ENCODE data around the gene ADAM8.
"Not testable (repeated sequence)": the region's sequence is repeated elsewhere in the genome, so short reads cannot be mapped to it uniquely, and the experiment has no call there.

The ADAM8 gene

DNA sequence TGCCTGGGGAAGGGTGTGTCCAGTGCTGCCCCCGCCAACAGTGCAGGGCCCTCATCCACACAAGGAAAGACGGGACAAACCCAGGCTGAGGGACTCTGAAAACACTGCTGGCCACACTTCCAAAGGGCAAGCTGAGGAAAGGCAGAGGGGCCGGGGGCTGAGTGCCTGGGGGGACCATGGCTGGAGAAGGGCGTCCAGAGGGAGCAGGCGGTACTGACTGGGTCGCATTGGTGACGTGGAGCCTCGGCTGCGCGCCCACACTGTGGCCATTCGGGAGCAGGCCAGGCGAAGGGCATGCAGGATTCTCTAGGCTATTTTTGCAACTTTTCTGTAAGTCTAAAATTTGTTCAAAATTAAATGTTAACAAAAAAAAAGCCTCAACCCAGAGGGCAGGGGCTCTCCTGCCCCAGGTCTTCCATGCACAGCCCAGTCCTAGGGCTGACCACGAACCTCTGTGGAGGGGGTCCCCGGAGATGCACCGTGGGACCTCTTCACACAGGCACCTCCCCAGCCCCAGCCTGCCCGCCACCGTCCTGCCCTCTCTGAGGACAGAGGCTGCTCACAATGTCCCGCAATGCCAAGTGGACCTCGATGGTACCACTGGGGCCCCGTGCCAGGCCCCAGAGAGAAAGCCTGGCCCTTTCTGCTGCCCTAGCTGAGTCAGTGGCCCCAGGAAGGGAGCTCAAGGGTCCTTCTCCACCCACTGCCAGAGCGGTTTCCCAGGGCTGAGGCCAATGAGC lies 10.4 kb downstream of the ADAM8 start:
- no peak for DNase-seq

DNA sequence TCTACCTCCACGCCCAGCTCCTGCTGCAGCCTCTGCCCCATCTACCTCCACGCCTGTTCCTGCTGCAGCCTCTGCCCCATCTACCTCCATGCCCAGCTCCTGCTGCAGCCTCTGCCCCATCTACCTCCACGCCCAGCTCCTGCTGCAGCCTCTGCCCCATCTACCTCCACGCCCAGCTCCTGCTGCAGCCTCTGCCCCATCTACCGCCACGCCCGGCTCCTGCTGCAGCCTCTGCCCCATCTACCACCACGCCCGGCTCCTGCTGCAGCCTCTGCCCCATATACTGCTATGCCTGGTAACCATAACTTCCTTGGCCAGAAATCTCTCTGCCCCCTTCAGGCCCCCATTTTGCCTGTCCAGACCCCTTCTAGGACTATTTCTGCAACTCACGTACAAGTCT lies 11.6 kb downstream of the ADAM8 start:
- DNase-seq = not testable (repeated sequence)

DNA sequence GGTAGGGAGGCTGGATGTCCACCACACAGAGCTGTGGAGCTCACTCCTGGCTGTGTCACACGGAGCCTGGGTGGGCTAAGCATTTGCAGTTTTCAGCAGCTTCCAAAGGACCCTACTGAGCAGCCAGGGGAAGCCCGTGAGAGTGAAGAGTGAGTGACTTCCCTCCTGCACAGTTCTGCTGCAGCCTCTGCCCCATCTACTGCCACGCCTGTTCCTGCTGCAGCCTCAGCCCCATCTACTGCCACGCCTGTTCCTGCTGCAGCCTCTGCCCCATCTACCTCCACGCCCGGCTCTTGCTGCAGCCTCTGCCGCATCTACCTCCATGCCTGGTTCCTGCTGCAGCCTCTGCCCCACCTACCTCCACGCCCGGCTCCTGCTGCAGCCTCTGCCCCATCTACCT lies 12.2 kb downstream of the ADAM8 start:
- DNase-seq = peak in 1 of 5 experiments; percentile 84

DNA sequence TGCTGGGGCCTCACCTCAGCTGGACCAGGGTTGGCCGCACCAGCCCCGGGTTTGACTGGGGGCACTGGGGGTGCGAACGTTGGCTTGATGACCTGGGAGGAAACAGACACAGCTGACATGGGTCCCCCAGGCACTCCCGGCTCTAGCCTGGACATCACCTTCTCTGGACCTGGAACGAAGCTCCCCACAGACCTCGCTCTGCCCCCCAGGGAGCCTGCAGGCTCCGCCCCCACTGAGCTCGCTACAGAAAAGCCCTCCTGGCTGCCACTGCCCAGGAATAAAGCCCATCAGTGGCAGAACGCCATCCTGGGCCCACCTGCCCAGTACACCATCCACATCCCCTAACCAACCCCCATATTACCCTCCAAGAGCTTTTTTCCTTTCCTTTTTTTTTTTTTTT lies 13.0 kb downstream of the ADAM8 start:
- no peak for DNase-seq

DNA sequence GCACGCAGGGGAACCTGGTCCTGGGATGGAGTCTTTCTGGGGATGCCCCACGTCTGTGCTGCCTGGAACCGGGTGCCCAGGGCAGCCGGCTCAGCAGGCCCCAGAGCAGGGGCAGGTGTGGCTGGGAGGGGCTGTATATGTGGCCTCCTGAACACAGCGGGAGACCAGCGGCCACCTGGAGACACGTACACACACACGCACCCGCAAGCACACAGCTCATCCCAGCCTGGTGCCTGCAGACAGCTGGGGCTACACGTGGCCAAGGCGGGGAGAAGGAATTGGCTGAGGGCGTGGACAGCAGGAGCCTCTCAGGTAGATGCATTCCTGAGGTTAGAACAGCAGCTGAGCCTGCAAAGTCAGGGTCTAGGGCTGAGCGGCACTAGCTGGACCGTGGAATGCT lies 14.0 kb downstream of the ADAM8 start:
- DNase-seq = no peak

DNA sequence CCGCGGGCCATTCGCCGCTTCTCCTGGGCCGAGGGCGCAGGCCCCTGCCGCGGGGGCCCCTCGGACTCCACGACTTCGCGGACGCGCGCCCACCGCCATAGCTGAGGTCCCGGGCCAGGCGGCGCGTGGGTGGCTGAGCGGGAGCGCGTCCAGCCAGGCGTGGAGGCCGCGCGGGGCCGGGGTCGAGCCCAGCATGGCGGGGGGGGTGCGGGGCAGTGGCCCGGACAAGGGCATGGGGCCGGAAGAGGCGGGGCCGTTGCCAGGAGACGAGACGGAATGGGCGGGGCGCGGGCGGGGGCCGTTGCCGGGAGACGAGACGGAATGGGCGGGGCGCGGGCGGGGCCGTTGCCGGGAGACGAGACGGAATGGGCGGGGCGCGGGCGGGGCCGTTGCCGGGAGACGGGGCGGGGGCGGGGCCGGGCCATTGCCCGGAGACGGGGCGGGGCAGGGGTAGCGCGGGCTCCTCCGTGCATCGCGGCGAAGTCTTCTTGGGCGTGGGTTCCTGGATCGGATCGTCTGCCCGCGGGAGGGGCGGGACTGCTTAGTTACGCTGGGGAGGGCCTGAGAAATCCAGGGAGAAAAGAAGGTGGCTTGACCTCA lies 14.8 kb downstream of the ADAM8 start:
- peak; percentile 71 to 82 (median 80) for DNase-seq

DNA sequence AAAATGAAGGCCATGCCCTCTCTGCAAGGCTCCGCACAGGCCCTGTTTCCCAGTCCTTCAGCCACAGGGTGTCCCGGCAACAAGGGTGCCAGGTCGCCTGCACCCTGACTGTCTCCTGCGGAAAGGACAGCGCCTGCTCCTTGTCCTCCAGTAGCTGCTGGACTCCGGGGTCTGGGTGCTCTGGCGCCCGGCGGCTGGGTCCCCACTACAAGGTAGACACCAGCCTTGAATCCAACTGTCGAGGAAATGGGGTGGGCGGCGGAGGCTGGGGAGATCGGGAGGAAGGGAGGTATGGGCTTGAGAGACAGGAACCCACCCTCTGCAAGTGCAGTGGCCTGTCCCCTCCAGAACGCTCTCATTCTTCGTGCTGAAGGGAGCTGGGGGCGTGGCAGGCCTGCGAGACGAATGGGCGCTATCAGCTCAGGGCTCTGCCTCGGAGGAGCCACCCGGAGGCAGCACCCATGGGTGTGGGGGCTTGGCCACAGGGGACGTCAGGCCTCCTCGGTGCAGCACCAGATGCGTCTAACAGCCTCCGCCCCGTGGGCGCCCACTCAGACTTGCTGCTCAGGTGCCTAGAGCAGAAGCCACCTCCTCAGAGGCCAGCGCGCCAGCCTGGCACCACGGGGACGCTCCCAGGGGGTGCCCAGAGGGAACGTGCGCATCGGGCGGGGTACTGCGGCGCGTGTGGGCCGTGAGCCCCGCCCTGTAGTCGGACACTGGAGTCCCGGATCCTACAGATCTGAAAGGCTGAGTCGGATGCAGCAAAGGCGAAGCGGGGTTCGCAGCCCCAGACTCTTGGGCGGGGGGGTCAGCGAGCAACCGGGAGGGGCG lies 15.6 kb downstream of the ADAM8 start:
- peak; percentile 46 to 79 (median 63) for DNase-seq

DNA sequence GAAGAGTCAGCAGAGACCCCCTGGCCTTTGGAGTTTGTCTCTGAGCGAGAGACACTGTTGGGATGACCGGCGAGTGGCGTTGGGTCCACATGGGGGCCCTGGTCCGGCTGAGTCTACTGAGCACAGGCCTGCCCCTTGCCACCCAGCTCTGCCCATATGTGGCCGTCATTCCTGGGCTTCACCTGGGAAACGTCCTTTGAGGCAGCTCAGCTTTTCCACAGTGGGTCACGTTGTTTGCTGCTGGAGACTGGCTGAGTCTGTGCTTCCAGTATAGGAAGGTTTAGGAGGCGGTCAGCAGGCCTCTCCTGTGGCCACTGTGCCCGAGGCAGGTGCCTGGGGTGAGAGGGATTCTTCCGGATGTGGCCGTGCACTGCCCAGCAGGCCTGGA lies 17.1 kb downstream of the ADAM8 start:
- DNase-seq = no peak

DNA sequence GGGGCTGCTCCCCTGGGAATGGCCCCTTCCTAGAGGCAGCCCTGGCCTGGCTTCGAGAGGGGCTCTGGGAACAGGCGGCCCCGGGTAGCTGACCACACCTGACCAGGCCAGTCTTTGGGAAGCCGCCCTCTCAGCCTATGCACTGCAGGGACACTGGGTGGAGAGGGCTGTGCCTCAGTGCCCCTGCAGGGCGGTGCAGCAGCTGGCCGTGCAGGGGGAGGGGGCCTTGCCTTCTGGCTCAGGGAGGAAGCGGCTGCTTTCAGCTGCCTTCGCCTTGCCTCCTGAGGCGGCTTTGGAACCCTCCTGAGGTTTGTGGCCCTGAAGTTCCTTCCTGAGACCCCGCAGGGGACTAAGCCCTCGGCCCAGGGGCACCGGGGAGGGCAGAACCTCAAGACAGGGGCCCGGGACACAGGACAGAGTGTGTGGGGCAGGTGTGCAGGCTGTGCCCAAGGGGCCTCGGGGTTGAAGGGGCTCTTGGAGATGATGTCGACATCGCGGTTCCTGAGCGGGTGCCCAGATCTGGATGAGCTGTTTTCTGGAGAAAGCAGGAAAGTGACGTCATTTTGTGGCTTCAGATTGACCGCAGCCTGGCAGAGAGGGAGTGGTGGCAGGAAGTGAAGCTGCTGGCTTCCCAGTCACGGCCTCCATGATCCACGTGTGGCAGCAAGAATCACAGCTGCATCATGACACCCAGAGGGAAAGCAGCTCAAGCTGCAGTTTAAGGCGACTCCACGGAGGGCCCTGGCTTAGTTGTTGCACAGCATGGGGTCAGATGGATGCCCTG lies 17.7 kb downstream of the ADAM8 start:
- DNase-seq = peak in 4 of 5 experiments; percentile 69 to 95 (median 82)

DNA sequence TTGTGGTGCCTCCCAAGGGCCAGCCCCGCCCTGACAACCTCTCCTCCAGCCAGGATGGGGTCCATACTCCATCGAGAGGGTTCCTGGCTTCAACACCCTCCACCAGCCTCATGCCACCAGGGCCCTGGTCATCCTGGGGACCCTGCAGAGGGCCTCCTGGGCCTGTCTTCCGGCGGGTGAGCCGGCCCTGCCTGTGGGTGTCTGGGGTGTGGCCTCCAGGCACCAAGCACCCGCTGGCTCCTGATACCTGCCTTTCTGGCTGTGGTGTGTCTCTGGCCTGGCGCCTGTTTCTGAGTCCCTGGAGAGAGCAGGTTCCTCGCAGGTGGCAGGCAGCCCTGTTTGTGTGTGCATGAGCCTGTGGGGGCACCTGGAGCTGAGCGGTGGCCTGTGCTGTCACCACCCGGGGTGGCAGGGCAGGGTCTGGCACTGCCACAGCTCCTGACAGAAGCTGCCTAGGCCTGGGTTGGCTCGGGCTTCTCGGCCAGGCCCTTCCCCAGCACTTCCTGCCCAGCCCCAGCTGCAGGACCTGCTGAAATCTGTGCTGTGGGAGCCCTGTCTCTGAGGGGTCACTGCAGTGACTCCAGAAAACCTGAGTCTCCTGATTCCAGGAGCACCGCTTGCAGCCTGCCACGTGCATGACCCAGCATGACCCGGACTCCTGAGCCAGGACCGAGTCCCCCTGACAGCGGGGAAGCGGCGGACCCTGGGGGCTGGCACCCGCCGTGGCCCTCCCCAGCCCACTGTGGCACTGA lies 18.4 kb downstream of the ADAM8 start:
- DNase-seq = peak in 1 of 5 experiments; percentile 72

DNA sequence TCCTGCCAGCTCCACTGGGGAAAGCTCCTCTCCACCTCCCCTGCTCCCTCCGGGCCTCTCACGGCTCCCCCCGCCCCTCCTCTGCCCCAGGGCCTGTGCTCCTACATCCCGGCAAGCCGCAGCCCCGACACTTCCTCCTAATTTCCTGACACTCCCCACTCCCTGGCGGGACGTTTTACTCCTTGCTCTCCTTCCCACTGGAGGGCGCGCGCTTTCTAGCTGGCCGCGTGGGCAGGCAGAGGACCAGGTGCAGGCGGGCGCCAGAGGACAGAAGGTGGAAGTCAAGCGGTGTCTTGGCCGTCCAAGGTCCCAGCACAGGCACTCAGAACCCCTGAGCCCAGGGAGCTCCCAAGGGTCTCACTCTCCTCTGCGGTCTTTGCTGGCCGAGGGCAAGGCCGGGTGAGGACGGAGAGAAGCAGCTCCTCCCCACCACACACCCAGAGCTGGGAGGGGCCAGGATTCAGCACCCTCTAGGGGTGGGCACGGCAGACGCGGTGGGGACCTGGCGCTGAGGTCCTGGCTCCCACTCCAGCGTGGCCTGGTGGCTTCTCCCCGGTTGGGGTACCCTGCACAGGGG lies 19.1 kb downstream of the ADAM8 start:
- no peak for DNase-seq

DNA sequence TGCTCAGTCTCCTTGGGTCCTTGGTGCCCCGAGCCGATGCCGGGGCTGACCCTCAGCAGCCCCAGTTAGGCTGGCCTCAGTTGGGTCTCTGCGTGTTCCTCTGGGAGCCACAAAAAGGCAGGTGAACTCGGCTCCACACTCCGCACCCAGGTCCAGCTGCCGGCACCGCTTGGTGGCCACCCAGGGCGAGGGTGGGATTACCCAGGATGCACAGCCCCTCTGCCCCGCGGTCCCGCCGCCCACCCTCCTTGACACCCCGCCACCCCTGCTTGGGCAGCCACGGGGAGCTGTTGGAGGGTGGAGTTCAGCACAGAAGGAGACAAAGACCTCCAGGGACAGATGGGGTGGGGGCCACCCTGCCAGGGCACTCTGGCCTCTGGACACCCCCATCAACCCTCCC lies 21.3 kb downstream of the ADAM8 start:
- no peak for DNase-seq

DNA sequence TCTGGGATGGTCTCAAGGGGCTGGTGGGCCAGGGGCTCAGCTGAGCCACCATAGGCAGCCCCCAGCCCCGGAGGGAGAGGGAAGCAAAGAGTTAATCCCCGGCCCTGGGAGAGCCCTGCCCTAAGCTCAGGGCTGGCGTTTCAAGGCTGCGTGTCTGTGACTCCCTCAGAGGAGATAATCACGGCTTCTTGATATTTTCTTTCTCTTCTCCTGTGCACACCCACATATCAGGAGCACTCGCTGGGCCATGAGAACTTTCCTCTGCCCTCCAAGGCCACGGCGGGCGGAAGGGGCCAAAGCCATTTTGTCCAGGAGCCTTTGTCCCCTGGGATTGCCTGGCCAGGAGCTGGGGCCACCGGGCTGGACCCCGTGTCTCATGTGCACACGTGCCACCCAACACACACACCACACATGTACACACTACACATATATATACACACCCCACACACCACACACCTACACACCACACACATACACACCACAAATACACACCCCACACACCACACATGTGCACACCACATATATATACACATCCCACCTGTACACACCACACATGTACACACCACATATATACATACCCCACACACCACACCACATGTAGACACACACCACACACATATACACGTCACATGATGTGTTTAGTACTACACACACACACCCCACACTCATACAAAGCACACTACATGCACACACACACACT lies 22.1 kb downstream of the ADAM8 start:
- no peak for DNase-seq

DNA sequence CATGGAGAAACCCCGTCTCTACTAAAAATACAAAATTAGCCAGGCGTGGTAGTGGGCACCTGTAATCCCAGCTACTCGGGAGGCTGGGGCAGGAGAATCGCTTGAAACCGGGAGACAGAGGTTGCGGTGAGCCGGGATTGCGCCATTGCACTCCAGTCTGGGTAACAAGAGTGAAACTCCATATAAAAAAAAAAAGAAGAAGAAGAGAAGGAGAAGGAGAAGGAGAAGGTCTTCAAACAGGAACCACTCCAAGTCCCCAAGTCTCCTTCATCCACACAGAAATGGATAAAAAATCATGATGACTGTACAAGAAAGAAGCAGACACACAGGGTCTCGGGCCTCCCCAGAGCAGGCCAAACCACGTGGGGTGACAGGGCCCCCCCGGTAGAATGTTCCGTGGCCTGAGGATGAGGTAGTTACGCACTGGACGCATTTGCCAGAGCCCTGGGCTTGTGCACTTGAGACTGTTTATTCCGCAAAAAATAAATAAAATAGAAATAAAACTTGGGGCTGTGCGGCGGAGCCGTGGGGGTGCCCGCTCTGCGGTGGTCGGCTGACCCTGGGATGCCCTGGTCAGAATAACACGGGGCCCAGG lies 23.2 kb downstream of the ADAM8 start:
- DNase-seq = no peak

DNA sequence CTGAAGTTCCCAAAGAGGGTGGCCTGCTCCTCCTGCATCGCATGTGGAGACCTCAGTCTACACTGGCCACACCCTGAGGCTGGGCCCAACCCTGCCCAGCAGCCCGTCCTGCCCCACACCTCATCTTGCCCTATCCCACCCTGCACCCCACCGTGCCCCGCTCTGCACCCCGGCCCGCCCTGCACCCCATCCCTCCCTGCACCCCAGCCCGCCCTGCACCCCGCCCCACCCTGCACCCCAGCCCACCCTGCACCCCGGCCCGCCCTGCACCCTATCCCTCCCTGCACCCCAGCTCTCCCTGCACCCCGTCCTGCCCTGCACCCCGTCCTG lies 24.5 kb downstream of the ADAM8 start:
- DNase-seq = no peak

DNA sequence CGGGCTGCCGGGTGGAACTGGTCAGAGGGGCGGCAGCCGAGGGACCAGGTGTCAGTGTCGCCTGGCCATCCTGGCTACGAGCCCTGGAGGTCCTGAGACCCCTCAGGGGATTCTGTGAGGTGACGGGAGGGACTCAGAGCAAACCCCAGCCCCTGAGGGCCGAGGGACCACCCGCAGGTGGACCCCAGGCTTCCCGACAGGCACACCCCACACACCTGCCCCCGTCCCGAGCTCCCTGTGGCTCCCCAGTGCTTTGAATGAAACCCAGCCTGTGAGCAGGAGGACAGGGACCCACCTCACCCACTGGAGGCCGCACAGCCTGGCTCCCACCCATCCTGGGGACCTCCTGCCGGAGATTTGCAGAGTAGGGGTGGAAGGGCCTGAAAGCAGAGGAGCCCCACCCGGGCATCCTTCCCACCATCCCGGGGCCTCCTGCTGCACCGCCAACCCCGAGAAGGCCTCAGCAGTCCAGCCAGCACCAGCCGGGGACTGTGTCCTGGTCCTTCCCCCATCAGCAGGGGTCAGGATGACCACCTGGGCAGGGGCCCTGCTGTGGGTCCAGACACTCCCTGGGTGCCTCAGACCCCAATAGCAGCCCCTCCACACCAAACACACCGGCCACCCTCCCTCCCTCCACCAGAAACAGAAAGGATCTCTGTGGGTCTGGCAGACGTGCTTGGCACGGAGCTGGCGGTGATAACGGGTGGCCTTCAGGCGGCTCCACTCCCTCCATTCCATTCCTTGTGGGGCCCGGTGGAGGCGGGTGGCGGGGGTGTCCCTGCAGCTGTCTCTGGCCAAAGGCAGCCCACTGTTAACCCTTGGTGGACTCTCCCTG lies 25.1 kb downstream of the ADAM8 start:
- no peak for DNase-seq

DNA sequence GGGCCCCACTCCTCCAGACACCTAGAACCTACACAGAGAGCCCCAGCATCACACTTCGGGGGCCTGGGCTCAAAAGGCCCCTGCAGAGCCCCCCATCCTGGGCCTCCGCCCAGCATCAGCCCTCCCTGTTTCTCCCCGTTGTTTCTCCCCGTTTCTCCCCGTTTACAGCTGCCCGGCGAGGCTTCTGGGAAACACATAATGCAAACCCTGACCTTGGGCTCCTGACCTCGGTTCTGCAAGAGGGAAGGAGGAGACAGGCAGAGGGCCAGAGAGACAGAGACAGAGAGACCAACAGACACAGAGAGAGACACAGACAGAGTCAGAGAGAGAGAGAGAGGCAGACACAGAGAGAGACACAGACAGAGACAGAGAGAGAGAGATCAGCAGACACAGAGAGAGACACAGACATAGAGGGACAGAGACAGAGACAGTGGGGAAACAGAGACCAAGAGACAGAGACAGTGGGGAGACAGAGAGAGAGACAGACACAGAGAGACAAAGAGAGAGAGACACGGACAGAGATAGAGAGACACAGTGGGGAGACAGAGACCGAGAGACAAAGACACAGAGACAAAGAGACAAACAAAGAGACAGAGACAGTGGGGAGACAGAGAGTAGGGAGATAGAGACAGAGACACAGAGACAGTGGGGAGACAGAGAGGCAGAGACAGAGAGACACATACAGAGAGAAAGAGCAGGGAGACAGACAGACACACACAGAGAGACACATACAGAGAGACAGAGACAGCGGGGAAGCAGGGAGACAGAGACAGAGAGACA lies 26.5 kb downstream of the ADAM8 start:
- DNase-seq = no peak

DNA sequence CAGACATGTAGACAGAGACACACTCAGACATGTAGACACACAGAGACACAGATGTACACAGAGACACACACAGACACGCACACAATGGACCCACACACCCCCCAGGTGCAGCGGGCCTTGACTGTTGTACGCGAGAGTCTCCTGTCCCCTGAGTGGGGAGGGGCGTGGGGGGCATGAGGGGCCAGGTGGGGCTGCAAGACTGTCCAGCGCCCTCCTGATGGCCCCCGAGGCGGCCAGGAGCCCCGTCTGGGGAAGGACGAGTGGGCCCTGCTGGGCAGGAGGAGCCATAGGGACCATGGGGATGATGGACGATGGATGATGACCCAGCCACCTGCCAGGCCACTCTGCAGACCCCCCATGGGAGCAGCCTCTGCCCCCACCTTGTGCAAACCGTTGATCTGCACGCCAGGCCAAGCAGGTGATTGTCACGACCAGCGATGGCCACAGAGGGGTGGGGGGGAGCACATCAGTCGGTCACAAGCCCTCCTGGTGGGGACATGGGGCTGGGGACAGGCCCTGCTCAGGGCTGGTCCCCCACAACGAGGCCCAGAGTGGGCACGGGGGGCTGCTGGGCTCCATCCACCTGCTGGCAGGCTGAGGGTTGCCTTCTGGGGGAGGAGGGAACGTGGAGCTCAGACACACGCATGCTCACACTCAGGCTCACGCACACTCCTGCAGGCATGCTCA lies 27.4 kb downstream of the ADAM8 start:
- no peak for DNase-seq

DNA sequence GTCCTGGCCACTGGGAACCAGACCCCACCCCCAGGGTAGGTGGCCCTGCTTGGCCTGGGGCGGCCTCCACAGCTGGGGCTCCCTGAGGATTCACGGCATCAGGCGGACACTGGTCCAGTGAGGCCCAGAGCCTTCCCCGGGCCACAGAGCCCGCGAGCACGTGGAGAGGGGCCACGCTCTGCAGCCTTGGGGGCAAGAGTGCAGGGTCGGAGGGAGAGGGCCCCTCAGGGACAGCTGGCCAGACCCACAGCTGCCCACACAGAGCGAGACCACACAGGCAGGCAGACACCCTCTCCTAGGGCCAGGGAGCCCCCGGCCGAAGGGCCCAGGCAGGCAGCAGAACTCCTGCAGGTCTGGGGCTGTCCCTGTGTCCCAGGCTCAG lies 28.3 kb downstream of the ADAM8 start:
- DNase-seq = no peak
